ENCODE measurements around the gene GNB1L.
"Not testable (repeated sequence)": the region's sequence is repeated elsewhere in the genome, so short reads cannot be mapped to it uniquely, and the experiment has no call there.

The GNB1L gene

DNA sequence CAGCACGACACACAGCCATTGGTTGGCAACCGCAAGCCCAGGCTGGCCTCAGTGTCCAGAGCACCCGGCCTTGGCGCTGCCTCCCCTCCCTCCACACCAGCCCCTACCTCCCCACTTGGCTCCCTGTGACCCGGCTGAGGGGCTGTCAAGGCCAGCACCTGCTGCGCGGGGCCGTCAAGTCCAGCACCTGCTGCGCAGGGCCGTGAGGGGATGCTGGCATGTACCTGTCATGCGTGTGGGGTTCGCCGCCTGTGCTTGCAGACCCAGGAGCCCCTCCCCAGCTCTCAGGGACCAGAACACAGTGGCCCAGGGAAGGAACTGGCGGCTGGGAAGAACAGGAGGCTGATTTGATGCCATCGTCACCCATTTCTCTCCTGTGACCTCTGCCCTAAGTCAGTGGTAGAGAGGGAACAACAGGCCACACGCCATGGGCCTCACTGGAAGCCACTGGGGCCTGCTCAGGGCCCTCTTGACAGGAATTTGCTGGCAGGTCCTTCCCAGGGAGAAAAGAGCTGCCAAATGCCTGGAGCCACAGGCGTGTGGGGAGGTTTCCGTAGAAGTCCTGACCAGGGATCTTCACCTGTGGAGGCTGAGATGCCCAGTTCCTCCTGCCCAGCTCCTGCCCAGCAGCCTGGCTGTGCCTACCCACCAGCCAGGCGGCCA lies 56.5 kb downstream of the GNB1L start:
- H3K9ac ChIP-seq (ENCODE audit: insufficient read length): no peak overlapping the region
- DNase-seq (ENCODE audit: low read depth, low spot score): no peak
- H3K27ac ChIP-seq: 0 out of 2 replicates have a peak overlapping the region, but pooled peaks have one; percentile 13
- TF ChIP-seq FOXP2 (optimal IDR thresholded peaks at IDR 0.05; ENCODE audit: control extremely low read depth, extremely low read length, insufficient read depth) (no peak), EZH2 (IDR thresholded peaks at IDR 0.05) (no peak), POLR2AphosphoS5 (IDR thresholded peaks at IDR 0.05; ENCODE audit: borderline replicate concordance, low read depth, low read length) (no peak)
- H3K4me3 ChIP-seq: no peak overlapping the region
- no peaks in the 10 kb centered on the region for H3K36me3 ChIP-seq (ENCODE audit: insufficient read depth, low read length)
- no peaks in the 10 kb centered on the region for H3K9me3 ChIP-seq (ENCODE audit: low read depth, low read length)

DNA sequence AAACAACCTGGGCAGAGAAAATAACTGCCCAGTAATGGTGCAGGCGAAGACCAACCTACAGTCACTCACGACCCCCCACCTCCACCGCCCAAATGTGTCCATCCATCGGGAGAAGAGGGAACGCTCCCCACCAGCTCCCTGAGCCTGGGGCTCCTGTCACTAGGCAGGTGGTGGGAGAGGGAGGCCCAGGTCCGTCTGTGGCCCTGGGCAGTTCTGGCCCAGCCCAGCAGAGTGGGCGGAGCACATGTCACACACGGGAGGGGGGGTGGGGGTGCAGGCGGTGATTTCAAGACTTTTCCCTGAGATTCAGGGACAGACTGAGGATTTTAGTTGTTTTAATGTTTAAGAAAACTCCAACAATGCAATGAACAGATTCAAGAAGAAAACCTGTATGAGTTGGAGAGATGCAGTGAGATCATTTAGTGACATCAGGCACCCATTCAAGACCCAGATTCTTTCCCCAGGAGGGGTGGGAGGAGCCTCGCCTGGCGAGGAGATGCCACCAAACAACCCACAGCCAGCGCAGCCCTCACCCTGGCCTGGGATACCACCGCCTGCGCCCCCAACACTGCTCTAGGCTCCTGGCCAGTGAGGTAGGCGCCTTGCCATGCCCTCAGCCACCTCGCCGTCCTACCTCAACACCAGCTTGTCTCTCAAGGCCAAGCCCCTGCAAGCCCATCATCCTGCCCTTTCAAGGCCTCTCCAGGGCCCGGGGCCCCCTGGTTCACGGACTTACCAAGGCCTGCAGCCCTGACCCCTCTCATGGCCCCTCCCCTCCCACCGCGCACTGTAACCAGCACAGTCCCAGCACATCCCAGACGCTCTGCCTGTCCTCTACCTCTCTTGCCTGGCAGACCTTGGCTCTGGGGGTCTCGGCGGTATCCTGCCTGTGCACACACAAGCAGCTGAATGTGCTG lies 57.3 kb downstream of the GNB1L start:
- Histone ChIP-seq H3K27ac (no peak overlapping the region), H3K9me3 (ENCODE audit: low read depth, low read length) (no peaks in the 10 kb centered on the region), H3K4me3 (no peak overlapping the region), H3K36me3 (ENCODE audit: insufficient read depth, low read length) (no peaks in the 10 kb centered on the region), H3K9ac (ENCODE audit: insufficient read length) (no peak overlapping the region)
- no peak for TF ChIP-seq EZH2 (IDR thresholded peaks at IDR 0.05)
- TF ChIP-seq POLR2AphosphoS5 (IDR thresholded peaks at IDR 0.05; ENCODE audit: borderline replicate concordance, low read depth, low read length): no peak
- TF ChIP-seq FOXP2 (optimal IDR thresholded peaks at IDR 0.05; ENCODE audit: control extremely low read depth, extremely low read length, insufficient read depth): no peak
- DNase-seq (ENCODE audit: low read depth, low spot score): no peak

DNA sequence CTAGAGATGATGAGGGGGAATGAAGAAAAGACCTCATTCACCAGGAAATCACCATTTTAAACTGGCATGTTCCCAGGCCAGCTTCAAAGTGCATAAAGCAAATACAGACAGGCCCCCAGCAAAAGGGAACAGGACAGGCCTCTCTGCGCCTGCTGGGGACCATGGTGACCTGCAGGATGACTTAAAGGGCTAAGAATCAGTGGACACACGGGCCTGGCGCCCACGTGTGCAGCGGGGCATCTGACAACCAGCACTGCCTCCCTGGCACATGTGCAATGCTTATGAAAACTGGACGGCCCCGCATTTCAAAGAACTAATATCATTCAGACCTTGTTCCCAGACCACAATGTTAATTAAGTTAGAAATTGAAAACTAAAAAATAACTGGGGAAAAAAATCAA lies 58.5 kb downstream of the GNB1L start:
- Histone ChIP-seq H3K36me3 (ENCODE audit: insufficient read depth, low read length) (0 out of 2 replicates have a peak, but pooled peaks cover 4% of the 10 kb centered on the region), H3K4me3 (no peak overlapping the region), H3K9me3 (ENCODE audit: low read depth, low read length) (no peaks in the 10 kb centered on the region), H3K9ac (ENCODE audit: insufficient read length) (no peak overlapping the region), H3K27ac (peak overlapping the region; percentile 12; the same call in 1 of the 2 replicates)
- DNase-seq (ENCODE audit: low read depth, low spot score): no peak
- TF ChIP-seq FOXP2 (optimal IDR thresholded peaks at IDR 0.05; ENCODE audit: control extremely low read depth, extremely low read length, insufficient read depth) (no peak), POLR2AphosphoS5 (IDR thresholded peaks at IDR 0.05; ENCODE audit: borderline replicate concordance, low read depth, low read length) (no peak), EZH2 (IDR thresholded peaks at IDR 0.05) (no peak)

DNA sequence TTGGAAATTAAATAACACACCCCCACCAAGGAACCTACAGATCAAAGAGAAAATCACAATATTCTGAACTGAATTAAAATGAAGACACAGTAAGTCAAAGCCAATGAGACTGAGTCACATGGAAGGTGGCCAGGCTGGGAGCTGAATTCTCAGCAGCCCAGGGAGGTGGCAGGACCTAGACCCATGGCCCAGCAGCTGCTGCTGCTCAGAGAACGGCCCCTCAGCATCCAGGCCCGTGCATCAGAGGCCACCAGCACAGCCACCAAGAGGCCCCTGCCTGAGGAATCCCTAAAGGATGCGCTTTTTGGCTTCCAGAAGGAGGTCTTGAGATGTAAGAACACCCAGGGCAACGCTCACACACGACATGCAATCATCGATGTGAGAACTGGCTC lies 59.1 kb downstream of the GNB1L start:
- Histone ChIP-seq H3K4me3 (no peak overlapping the region), H3K9ac (ENCODE audit: insufficient read length) (no peak overlapping the region), H3K27ac (peak overlapping the region; percentile 12; the same call in 1 of the 2 replicates), H3K9me3 (ENCODE audit: low read depth, low read length) (no peaks in the 10 kb centered on the region), H3K36me3 (ENCODE audit: insufficient read depth, low read length) (0 out of 2 replicates have a peak, but pooled peaks cover 4% of the 10 kb centered on the region)
- no peak for TF ChIP-seq FOXP2 (optimal IDR thresholded peaks at IDR 0.05; ENCODE audit: control extremely low read depth, extremely low read length, insufficient read depth)
- TF ChIP-seq POLR2AphosphoS5 (IDR thresholded peaks at IDR 0.05; ENCODE audit: borderline replicate concordance, low read depth, low read length): no peak
- no peak for TF ChIP-seq EZH2 (IDR thresholded peaks at IDR 0.05)
- DNase-seq (ENCODE audit: low read depth, low spot score): no peak

DNA sequence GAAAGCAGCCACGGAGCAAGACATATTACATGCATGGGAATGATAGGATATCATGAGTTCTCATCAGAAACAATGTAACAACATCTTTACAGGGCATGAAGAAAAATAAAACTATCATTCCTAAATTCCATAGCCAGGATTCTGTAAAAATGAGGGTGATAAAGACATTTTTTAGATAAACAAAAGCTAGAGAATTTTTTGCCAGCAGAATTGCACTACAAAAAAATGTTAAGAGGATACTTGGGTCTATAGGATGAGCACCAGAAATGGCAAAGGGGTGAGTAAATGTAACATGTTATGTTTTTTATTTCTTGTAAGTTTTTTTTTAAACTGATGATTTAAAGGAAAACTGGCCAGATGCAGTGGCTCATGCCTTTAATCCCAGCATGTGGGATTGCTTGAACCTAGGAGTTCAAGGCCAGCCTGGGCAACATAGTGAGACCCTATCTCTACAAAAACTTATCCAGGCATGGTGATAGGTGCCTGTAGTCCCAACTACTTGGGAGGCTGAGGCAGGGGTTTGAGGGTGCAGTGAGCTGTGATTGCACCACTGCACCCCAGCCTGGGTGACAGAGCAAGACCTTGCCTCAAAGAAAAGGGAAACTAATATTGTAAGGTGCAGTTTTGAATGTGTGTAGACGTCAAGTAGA lies 60.9 kb downstream of the GNB1L start:
- no peak overlapping the region for H3K4me3 ChIP-seq
- no peak overlapping the region for H3K9ac ChIP-seq (ENCODE audit: insufficient read length)
- no peak for DNase-seq (ENCODE audit: low read depth, low spot score)
- no peak overlapping the region for H3K27ac ChIP-seq
- no peak for TF ChIP-seq FOXP2 (optimal IDR thresholded peaks at IDR 0.05; ENCODE audit: control extremely low read depth, extremely low read length, insufficient read depth)
- no peak for TF ChIP-seq EZH2 (IDR thresholded peaks at IDR 0.05)
- TF ChIP-seq POLR2AphosphoS5 (IDR thresholded peaks at IDR 0.05; ENCODE audit: borderline replicate concordance, low read depth, low read length): no peak
- peaks cover 4% of the 10 kb centered on the region; the same call in 1 of the 2 replicates for H3K9me3 ChIP-seq (ENCODE audit: low read depth, low read length)
- peaks cover 7% of the 10 kb centered on the region; the same call in 1 of the 2 replicates for H3K36me3 ChIP-seq (ENCODE audit: insufficient read depth, low read length)

DNA sequence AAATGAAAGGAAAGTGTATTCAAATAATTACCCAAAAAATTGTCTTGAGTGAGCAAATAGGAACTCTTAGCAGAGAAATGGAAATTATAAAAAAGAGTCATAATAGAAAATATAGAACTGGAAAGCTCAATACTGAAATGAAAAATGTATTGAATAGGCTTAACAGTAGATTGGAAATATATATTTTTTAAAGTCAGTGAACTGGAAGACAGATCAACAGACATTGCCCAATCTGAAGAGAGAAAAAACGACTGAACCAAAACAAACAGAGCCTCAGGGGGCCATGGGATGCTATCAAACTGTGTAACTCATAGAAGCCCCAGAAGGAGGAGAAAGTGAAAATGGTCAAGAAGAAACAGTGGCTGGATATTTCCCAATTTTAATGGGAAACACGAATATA lies 61.5 kb downstream of the GNB1L start:
- peaks cover 4% of the 10 kb centered on the region; the same call in 1 of the 2 replicates for H3K9me3 ChIP-seq (ENCODE audit: low read depth, low read length)
- H3K9ac ChIP-seq (ENCODE audit: insufficient read length): no peak overlapping the region
- no peak overlapping the region for H3K4me3 ChIP-seq
- H3K36me3 ChIP-seq (ENCODE audit: insufficient read depth, low read length): peaks cover 7% of the 10 kb centered on the region; the same call in 1 of the 2 replicates
- no peak for DNase-seq (ENCODE audit: low read depth, low spot score)
- no peak for TF ChIP-seq POLR2AphosphoS5 (IDR thresholded peaks at IDR 0.05; ENCODE audit: borderline replicate concordance, low read depth, low read length)
- no peak for TF ChIP-seq EZH2 (IDR thresholded peaks at IDR 0.05)
- no peak for TF ChIP-seq FOXP2 (optimal IDR thresholded peaks at IDR 0.05; ENCODE audit: control extremely low read depth, extremely low read length, insufficient read depth)
- no peak overlapping the region for H3K27ac ChIP-seq

DNA sequence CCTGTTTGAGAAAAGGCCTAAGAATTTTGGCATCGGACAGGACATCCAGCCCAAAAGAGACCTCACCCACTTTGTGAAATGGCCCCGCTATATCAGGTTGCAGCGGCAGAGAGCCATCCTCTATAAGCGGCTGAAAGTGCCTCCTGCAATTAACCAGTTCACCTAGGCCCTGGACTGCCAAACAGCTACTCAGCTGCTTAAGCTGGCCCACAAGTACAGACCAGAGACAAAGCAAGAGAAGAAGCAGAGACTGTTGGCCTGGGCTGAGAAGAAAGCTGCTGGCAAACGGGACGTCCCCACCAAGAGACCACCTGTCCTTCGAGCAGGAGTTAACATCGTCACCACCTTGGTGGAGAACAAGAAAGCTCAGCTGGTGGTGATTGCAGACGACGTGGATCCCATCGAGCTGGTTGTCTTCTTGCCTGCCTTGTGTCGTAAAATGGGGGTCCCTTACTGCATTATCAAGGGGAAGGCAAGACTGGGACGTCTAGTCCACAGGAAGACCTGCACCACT lies 62.2 kb downstream of the GNB1L start:
- H3K9ac ChIP-seq (ENCODE audit: insufficient read length); H3K4me3 ChIP-seq; H3K9me3 ChIP-seq (ENCODE audit: low read depth, low read length); H3K27ac ChIP-seq; DNase-seq (ENCODE audit: low read depth, low spot score); H3K36me3 ChIP-seq (ENCODE audit: insufficient read depth, low read length): not testable (repeated sequence)

DNA sequence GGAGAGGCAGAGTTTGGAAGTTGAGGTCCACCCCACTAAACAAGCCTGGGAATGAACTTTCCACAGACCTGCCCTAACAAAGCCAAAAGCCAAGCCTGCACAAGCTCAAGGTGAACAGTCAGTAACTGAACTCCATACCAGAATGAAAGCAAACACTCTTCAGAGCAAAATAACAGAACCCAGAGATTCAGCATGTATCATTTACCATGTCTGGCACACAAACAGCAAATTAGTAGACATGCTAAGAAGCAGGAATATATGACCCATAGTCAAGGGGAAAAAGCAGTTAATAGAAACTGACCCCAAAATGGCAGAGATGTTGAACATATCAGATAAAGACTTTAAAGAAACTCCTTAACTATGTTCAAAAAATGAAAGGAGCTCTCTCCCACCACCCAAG lies 62.8 kb downstream of the GNB1L start:
- Histone ChIP-seq H3K4me3 (no peak overlapping the region), H3K27ac (no peak overlapping the region), H3K9me3 (ENCODE audit: low read depth, low read length) (peaks cover 4% of the 10 kb centered on the region; the same call in 1 of the 2 replicates), H3K36me3 (ENCODE audit: insufficient read depth, low read length) (peaks cover 7% of the 10 kb centered on the region; the same call in 1 of the 2 replicates), H3K9ac (ENCODE audit: insufficient read length) (no peak overlapping the region)
- no peak for DNase-seq (ENCODE audit: low read depth, low spot score)
- TF ChIP-seq POLR2AphosphoS5 (IDR thresholded peaks at IDR 0.05; ENCODE audit: borderline replicate concordance, low read depth, low read length): no peak
- TF ChIP-seq EZH2 (IDR thresholded peaks at IDR 0.05): no peak
- no peak for TF ChIP-seq FOXP2 (optimal IDR thresholded peaks at IDR 0.05; ENCODE audit: control extremely low read depth, extremely low read length, insufficient read depth)

Measured in SK-N-MC (cell line).